ENCODE data around the gene SLC26A9. TPM values are rescaled to one million over a fixed set of nuclear protein-coding genes. Genes with fewer than 3 reads are reported as not detected.

SLC26A9 gene
- total RNA-seq, 1 experiment from 2014 or later, result not detected

- TF ChIP-seq TCF7L2 (IDR thresholded peaks at IDR 0.05; ENCODE audit: low read depth, low read length) (no peak), SIN3A (IDR thresholded peaks at IDR 0.05; ENCODE audit: borderline replicate concordance, insufficient read depth, low read depth, low read length) (no peak), CTCF (IDR thresholded peaks at IDR 0.05) (no peak), REST (IDR thresholded peaks at IDR 0.05; ENCODE audit: insufficient read depth in 1 of 2, low read depth in 2 of 2, low read length in 1 of 2) (no peak), POLR2AphosphoS5 (IDR thresholded peaks at IDR 0.05; ENCODE audit: low read depth, low read length) (no peak)
- Histone ChIP-seq H3K27me3 (ENCODE audit: control insufficient read depth, insufficient read depth, low read length) (peaks cover 14% of the 10 kb centered on the region; the same call in 1 of the 2 replicates), H3K9me3 (ENCODE audit: control insufficient read depth, insufficient read depth, low read depth, low read length) (no peaks in the 10 kb centered on the region), H3K4me3 (ENCODE audit: low read depth in 2 of 2, low read length in 2 of 2) (no peak overlapping the region), H3K36me3 (ENCODE audit: control insufficient read depth, insufficient read depth, low read length) (no peaks in the 10 kb centered on the region), H3K4me1 (ENCODE audit: control insufficient read depth, insufficient read depth, low read length) (no peaks in the 10 kb centered on the region), H3K27ac (ENCODE audit: low read length) (no peak overlapping the region)
- ATAC-seq (no peak), DNase-seq (ENCODE audit: low read depth, low spot score) (no peak)
- in situ Hi-C loops (cut with HindIII; ENCODE audit: low pct_unique_long_range_greater_than_20kb, low sequenced_read_pairs), result no loop called here
- BruUV-seq (replicated peaks), result no TSS peak
- intact Hi-C loops (cut with micrococcal nuclease; ENCODE audit: unreplicated experiment), result no loop called here
- ChIA-PET POLR2A (no interaction called here), CTCF (interaction anchor here (2.0 kb wide), 1 partner anchor 33 kb away, joined by 6 read pairs; no protein-coding TSS in a partner anchor)
Observed at GRCh38 chr1:205944525-205944924, 1.3 kb upstream of the SLC26A9 start.

GRCh38 chr1:205942631-205943159 lies 561 bp downstream of the SLC26A9 start:
- Histone ChIP-seq H3K4me1 (ENCODE audit: control insufficient read depth, insufficient read depth, low read length) (no peaks in the 10 kb centered on the region), H3K27me3 (ENCODE audit: control insufficient read depth, insufficient read depth, low read length) (peaks cover 16% of the 10 kb centered on the region; the same call in 1 of the 2 replicates), H3K36me3 (ENCODE audit: control insufficient read depth, insufficient read depth, low read length) (no peaks in the 10 kb centered on the region), H3K4me3 (ENCODE audit: low read depth in 2 of 2, low read length in 2 of 2) (no peak overlapping the region), H3K9me3 (ENCODE audit: control insufficient read depth, insufficient read depth, low read depth, low read length) (no peaks in the 10 kb centered on the region), H3K27ac (ENCODE audit: low read length) (no peak overlapping the region)
- intact Hi-C loops (cut with micrococcal nuclease; ENCODE audit: unreplicated experiment), result no loop called here
- no peak for TF ChIP-seq POLR2AphosphoS5 (IDR thresholded peaks at IDR 0.05; ENCODE audit: low read depth, low read length)
- TF ChIP-seq REST (IDR thresholded peaks at IDR 0.05; ENCODE audit: insufficient read depth in 1 of 2, low read depth in 2 of 2, low read length in 1 of 2), result no peak
- TF ChIP-seq SIN3A (IDR thresholded peaks at IDR 0.05; ENCODE audit: borderline replicate concordance, insufficient read depth, low read depth, low read length), result no peak
- TF ChIP-seq TCF7L2 (IDR thresholded peaks at IDR 0.05; ENCODE audit: low read depth, low read length), result no peak
- TF ChIP-seq CTCF (IDR thresholded peaks at IDR 0.05), result no peak
- ATAC-seq, result no peak
- no peak for DNase-seq (ENCODE audit: low read depth, low spot score)
- ChIA-PET POLR2A (no interaction called here), CTCF (interaction anchor here (2.0 kb wide), 1 partner anchor 35 kb away, joined by 6 read pairs; no protein-coding TSS in a partner anchor)
- BruUV-seq (replicated peaks), result no TSS peak
- in situ Hi-C loops (cut with HindIII; ENCODE audit: low pct_unique_long_range_greater_than_20kb, low sequenced_read_pairs), result no loop called here
